HepG2 (cell line): Measurements from ENCODE around the gene NPB. TPM values are rescaled to one million over a fixed set of nuclear protein-coding genes. Genes with fewer than 3 reads are reported as not detected.

ENCODE experiments used
- AHR ChIP-seq: IDR thresholded peaks from 2 replicates; pipeline ENCODE4 v1.6.1; 2018; ENCODE audit warnings: missing genetic modification reagents, missing compliant biosample characterization
- ATAD3A ChIP-seq: sonication (generic); formaldehyde crosslinking; IDR thresholded peaks from 2 replicates; pipeline ENCODE4 v1.4.0; 2020; ENCODE audit warnings: missing genetic modification reagents
- CHCHD3 ChIP-seq: sonication (generic); formaldehyde crosslinking; IDR thresholded peaks from 2 replicates; pipeline ENCODE4 v1.8.0; 2022; ENCODE audit warnings: mild to moderate bottlenecking, missing genetic modification reagents, moderate library complexity
- DNMT3B ChIP-seq: conservative IDR thresholded peaks from 2 replicates; pipeline ENCODE4 v1.6.1; 2016; ENCODE audit warnings: missing biosample characterization, control low read depth
- JARID2 ChIP-seq: sonication (generic); formaldehyde crosslinking; IDR thresholded peaks from 2 replicates; pipeline ENCODE4 v1.8.1; 2023; ENCODE audit warnings: missing genetic modification reagents, inconsistent platforms; ENCODE audit not compliant: insufficient replicate concordance
- ONECUT2 ChIP-seq: sonication (generic); formaldehyde crosslinking; IDR thresholded peaks from 2 replicates; pipeline ENCODE4 v1.4.0; 2020; ENCODE audit warnings: missing genetic modification reagents
- PAF1 ChIP-seq: IDR thresholded peaks from 2 replicates; pipeline ENCODE4 v1.6.1; 2016; ENCODE audit warnings: missing genetic modification reagents, missing compliant biosample characterization
- PHF5A ChIP-seq: IDR thresholded peaks from one replicate; pipeline ENCODE4 v1.6.1; 2018; ENCODE audit warnings: low read depth, missing genetic modification reagents; ENCODE audit not compliant: unreplicated experiment
- RBM22 ChIP-seq: fragments of 200-400 bp; formaldehyde crosslinking; optimal IDR thresholded peaks from 2 replicates; pipeline ENCODE3; 2017; ENCODE audit warnings: mild to moderate bottlenecking, low read length, moderate library complexity
- REPIN1 ChIP-seq: sonication (generic); formaldehyde crosslinking; IDR thresholded peaks from 2 replicates; pipeline ENCODE4 v1.8.0; 2022; ENCODE audit warnings: missing genetic modification reagents, low read depth, mild to moderate bottlenecking, borderline replicate concordance
- RXRA ChIP-seq: sonication (generic); formaldehyde crosslinking; IDR thresholded peaks from 2 replicates; pipeline ENCODE4 v1.5.1; 2020; ENCODE audit warnings: missing genetic modification reagents
- TAF1 ChIP-seq: sonication (generic); formaldehyde crosslinking; IDR thresholded peaks from 2 replicates; pipeline ENCODE4 v1.4.0; 2020; ENCODE audit warnings: missing genetic modification reagents
- ZNF121 ChIP-seq: sonication (generic); formaldehyde crosslinking; IDR thresholded peaks from 2 replicates; pipeline ENCODE4 v1.5.0; 2020; ENCODE audit warnings: mild to moderate bottlenecking, missing genetic modification reagents
- ZNF138 ChIP-seq: sonication (generic); formaldehyde crosslinking; IDR thresholded peaks from 2 replicates; pipeline ENCODE4 v1.5.0; 2020; ENCODE audit warnings: mild to moderate bottlenecking, low read depth, missing genetic modification reagents
- ZNF207 ChIP-seq: fragments of 450-650 bp; IDR thresholded peaks from 2 replicates; pipeline ENCODE4 v1.6.1; 2016; ENCODE audit warnings: antibody characterized with exemption, borderline replicate concordance
- ZNF235 ChIP-seq: sonication (generic); formaldehyde crosslinking; IDR thresholded peaks from 2 replicates; pipeline ENCODE4 v1.8.1; 2023; ENCODE audit warnings: mild to moderate bottlenecking, missing genetic modification reagents, borderline replicate concordance
- ZNF382 ChIP-seq: sonication (generic); formaldehyde crosslinking; IDR thresholded peaks from 2 replicates; pipeline ENCODE4 v1.5.0; 2020; ENCODE audit warnings: missing genetic modification reagents, mild to moderate bottlenecking, borderline replicate concordance
- ZNF407 ChIP-seq: sonication (generic); formaldehyde crosslinking; IDR thresholded peaks from one replicate; pipeline ENCODE4 v1.5.1; 2020; ENCODE audit warnings: mild to moderate bottlenecking, missing genetic modification reagents; ENCODE audit errors: not compliant biosample characterization
- ZNF556 ChIP-seq: sonication (generic); formaldehyde crosslinking; IDR thresholded peaks from 2 replicates; pipeline ENCODE4 v1.4.0; 2020; ENCODE audit warnings: mild to moderate bottlenecking, missing genetic modification reagents, borderline replicate concordance
- ZNF788 ChIP-seq: sonication (generic); formaldehyde crosslinking; IDR thresholded peaks from 2 replicates; pipeline ENCODE4 v1.5.0; 2020; ENCODE audit warnings: mild to moderate bottlenecking, missing genetic modification reagents, borderline replicate concordance
- polyA plus RNA-seq, 8 experiments: library from polyadenylated mRNA; depleted of rRNA in 3 of 8; stranded (reverse) in 7 of 8; unstranded in 1 of 8; fragments of >200 nt; fragmentation: Illumina TruSeq in 4 of 8; extraction: Trizol in 4 of 8; gene quantifications; 2 replicates each; pipeline versions ENCODE4 v1.2.1 to v1.2.3, GENCODE V29; 2011 to 2016; ENCODE audit warnings: low read depth in 4 of 8, missing spikeins in 1 of 8, mixed read lengths in 1 of 8; ENCODE audit not compliant: insufficient read depth in 1 of 8
- total RNA-seq, 5 experiments: library from RNA; depleted of rRNA; stranded (reverse); fragments of >200 nt; fragmentation: Illumina TruSeq; extraction: Trizol; gene quantifications; 2 replicates each; pipeline ENCODE4 v1.2.3, GENCODE V29; 2016; ENCODE audit warnings: low read depth in 1 of 5

Gene NPB
- total and polyA plus RNA-seq, 2 of the 13 experiments (the other 11 are each of a cell fraction or from before 2014, with no cell fraction given): 0.11 to 0.93 TPM

DNA sequence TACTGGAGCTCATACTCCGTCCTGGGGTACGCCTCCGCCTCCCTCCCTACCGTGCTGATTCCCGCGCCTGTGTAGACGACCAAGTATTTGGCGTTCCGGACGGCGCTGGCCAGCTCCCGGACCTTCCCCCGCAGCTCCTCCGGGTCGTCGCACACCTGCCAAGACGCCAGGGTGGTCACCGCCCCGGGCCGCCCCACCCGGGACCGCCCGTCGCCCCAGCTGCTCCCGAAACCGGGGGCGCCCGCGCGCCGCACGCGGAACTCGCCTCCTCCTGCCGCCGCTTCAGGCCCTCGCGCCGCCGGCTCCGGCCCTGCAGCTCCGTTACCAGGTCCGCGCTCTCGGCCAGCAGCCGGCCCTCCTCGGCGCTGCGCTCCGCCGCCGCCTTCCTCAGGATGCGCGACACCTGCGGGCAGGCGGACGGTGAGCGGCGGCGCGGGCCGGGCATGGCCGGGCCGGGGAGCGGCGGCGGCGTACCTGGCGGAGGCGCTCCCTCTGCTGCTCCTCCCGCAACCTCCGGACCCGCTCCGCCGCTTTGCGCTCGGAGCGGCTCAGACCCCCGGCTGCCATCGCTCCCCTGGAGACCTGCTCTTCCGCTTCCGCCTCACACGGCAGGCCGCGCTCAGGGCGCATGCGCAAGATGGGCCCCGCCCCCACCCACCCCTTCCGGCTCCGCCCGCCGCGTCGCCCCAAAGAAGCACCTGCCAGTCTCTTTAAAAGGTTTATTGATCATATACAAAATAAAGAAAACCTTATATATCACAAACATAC lies 15.7 kb downstream of the NPB start, which contains the start of gene SIRT7 (continued):
- TF ChIP-seq RXRA (CRISPR knock-in tag): no peak
- TF ChIP-seq RBM22: peak; percentile 94
- TF ChIP-seq AHR (CRISPR knock-in tag): no peak
- no peak for TF ChIP-seq ZNF407
- no peak for TF ChIP-seq ONECUT2
- no peak for TF ChIP-seq DNMT3B (CRISPR knock-in tag)
- TF ChIP-seq PAF1 (CRISPR knock-in tag): peak; percentile 43; the same call in 1 of the 2 replicates
- no peak for TF ChIP-seq PHF5A (CRISPR knock-in tag)
- TF ChIP-seq ZNF138: no peak
- TF ChIP-seq ZNF556 (CRISPR knock-in tag): peak; percentile 56; the same call in 1 of the 2 replicates
- peak; percentile 62; the same call in 1 of the 2 replicates for TF ChIP-seq ZNF235
- peak; percentile 68; the same call in 1 of the 2 replicates for TF ChIP-seq TAF1 (CRISPR knock-in tag)
- no peak for TF ChIP-seq ZNF207
- TF ChIP-seq ZNF382 (CRISPR knock-in tag): no peak
- TF ChIP-seq ZNF121: no peak
- 0 out of 2 replicates have a peak, but pooled peaks have one; percentile 29 for TF ChIP-seq ZNF788 (CRISPR knock-in tag)
- peak; percentile 41; the same call in 1 of the 2 replicates for TF ChIP-seq CHCHD3 (CRISPR knock-in tag)
- no peak for TF ChIP-seq JARID2
- TF ChIP-seq ATAD3A (CRISPR knock-in tag): no peak
- no peak for TF ChIP-seq REPIN1 (CRISPR knock-in tag)
